Ishikawa (cell line): Measurements from ENCODE around the gene ACAN.

Source experiments
- CREB1 ChIP-seq: IDR thresholded peaks from 2 replicates; pipeline ENCODE4 v1.6.1; 2012; ENCODE audit warnings: low read depth
- EGR1 ChIP-seq: IDR thresholded peaks from 2 replicates; pipeline ENCODE4 v1.6.1; 2012
- EP300 ChIP-seq: IDR thresholded peaks from 2 replicates; pipeline ENCODE4 v1.6.1; 2012; ENCODE audit warnings: borderline replicate concordance
- FOXM1 ChIP-seq: IDR thresholded peaks from 2 replicates; pipeline ENCODE4 v1.6.1; 2012; ENCODE audit warnings: low read depth, borderline replicate concordance
- RAD21 ChIP-seq: IDR thresholded peaks from 2 replicates; pipeline ENCODE4 v1.6.1; 2012; ENCODE audit warnings: low read depth
- YY1 ChIP-seq: IDR thresholded peaks from 2 replicates; pipeline ENCODE4 v1.6.1; 2012; ENCODE audit warnings: low read depth
- ZBTB7A ChIP-seq: IDR thresholded peaks from 2 replicates; pipeline ENCODE4 v1.6.1; 2012; ENCODE audit warnings: low read depth
- TF ChIP-seq, protein P1 (sequence below): IDR thresholded peaks from 2 replicates; pipeline ENCODE4 v1.6.1; 2012; ENCODE audit warnings: low read depth, mild to moderate bottlenecking
- TF ChIP-seq, protein P2 (sequence below): IDR thresholded peaks from 2 replicates; pipeline ENCODE4 v1.6.1; 2012
- TF ChIP-seq, protein P3 (sequence below): IDR thresholded peaks from 2 replicates; pipeline ENCODE4 v1.6.1; 2012

DNA sequence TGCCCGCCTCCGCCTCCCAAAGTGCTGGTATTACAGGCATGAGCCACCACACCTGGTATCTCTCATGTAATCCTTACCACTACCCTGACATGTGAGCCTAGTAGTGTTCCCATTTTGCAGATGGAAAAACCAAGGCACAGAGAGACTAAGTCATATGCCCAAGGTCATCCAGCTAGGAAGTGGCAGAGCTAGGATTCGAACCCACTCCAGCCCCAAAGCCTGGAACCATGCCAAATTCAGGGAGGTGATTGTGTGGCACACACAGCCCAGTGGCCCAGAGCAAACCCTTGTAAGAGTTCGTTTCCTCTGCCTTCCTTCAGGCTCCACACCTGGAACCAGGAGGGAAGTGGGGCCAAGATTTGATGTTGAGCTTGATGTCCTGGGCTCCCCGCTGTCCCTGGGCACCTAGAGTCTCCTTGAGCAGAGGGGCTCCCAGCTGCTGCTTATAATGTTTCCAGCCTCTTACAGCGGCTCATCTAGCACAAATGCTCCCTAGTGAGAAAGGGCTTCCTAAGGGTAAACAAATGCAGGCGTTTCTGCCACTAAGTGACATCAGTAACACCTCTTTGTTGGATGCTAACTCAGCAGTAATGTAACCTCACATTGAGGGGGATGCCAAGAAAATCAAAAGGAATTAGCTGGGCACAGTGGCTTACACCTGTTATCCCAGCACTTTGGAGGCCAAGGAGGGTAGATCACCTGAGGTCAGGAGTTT lies 88.5 kb downstream of the ACAN start:
- TF ChIP-seq, protein P1, sequence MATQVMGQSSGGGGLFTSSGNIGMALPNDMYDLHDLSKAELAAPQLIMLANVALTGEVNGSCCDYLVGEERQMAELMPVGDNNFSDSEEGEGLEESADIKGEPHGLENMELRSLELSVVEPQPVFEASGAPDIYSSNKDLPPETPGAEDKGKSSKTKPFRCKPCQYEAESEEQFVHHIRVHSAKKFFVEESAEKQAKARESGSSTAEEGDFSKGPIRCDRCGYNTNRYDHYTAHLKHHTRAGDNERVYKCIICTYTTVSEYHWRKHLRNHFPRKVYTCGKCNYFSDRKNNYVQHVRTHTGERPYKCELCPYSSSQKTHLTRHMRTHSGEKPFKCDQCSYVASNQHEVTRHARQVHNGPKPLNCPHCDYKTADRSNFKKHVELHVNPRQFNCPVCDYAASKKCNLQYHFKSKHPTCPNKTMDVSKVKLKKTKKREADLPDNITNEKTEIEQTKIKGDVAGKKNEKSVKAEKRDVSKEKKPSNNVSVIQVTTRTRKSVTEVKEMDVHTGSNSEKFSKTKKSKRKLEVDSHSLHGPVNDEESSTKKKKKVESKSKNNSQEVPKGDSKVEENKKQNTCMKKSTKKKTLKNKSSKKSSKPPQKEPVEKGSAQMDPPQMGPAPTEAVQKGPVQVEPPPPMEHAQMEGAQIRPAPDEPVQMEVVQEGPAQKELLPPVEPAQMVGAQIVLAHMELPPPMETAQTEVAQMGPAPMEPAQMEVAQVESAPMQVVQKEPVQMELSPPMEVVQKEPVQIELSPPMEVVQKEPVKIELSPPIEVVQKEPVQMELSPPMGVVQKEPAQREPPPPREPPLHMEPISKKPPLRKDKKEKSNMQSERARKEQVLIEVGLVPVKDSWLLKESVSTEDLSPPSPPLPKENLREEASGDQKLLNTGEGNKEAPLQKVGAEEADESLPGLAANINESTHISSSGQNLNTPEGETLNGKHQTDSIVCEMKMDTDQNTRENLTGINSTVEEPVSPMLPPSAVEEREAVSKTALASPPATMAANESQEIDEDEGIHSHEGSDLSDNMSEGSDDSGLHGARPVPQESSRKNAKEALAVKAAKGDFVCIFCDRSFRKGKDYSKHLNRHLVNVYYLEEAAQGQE: no peak
- TF ChIP-seq EP300 (no peak), YY1 (no peak), CREB1 (no peak), EGR1 (no peak), RAD21 (no peak), FOXM1 (no peak), ZBTB7A (no peak)
- TF ChIP-seq, protein P2, sequence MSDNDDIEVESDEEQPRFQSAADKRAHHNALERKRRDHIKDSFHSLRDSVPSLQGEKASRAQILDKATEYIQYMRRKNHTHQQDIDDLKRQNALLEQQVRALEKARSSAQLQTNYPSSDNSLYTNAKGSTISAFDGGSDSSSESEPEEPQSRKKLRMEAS: no peak
- TF ChIP-seq, protein P3, sequence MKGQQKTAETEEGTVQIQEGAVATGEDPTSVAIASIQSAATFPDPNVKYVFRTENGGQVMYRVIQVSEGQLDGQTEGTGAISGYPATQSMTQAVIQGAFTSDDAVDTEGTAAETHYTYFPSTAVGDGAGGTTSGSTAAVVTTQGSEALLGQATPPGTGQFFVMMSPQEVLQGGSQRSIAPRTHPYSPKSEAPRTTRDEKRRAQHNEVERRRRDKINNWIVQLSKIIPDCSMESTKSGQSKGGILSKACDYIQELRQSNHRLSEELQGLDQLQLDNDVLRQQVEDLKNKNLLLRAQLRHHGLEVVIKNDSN: no peak
